HG02938 (cell line): Measurements from ENCODE around the gene EPHA6.
"Not testable (repeated sequence)": the region's sequence is repeated elsewhere in the genome, so short reads cannot be mapped to it uniquely, and the experiment has no call there.

Source experiments
- ATAC-seq: cut with Tn5 transposase; IDR thresholded peaks from one replicate; pipeline ENCODE4 v1.9.1; 2021; ENCODE audit warnings: mild to moderate bottlenecking, moderate library complexity; ENCODE audit not compliant: unreplicated experiment

Gene EPHA6

GRCh38 chr3:96900566-96900965 is 86.2 kb downstream of the EPHA6 start:
- ATAC-seq = no peak

DNA sequence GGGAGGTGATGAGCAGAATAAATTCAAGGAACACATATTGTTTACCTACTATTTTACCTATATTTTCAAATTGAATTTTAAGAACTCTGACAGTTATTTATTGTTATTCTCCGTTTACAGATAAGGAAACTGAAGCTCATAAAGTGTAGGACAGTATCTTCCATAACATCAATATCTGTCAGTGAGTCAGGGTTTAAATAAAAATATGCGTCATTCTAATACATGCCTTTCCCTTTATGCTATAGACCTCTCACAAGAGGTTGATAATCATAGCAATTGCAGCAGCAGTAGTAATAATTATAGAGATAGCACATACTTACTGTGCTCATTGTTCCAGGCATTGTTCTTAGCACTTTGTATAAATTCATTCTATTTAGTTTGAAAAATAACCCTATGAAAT is 101.1 kb downstream of the EPHA6 start:
- ATAC-seq = no peak

DNA sequence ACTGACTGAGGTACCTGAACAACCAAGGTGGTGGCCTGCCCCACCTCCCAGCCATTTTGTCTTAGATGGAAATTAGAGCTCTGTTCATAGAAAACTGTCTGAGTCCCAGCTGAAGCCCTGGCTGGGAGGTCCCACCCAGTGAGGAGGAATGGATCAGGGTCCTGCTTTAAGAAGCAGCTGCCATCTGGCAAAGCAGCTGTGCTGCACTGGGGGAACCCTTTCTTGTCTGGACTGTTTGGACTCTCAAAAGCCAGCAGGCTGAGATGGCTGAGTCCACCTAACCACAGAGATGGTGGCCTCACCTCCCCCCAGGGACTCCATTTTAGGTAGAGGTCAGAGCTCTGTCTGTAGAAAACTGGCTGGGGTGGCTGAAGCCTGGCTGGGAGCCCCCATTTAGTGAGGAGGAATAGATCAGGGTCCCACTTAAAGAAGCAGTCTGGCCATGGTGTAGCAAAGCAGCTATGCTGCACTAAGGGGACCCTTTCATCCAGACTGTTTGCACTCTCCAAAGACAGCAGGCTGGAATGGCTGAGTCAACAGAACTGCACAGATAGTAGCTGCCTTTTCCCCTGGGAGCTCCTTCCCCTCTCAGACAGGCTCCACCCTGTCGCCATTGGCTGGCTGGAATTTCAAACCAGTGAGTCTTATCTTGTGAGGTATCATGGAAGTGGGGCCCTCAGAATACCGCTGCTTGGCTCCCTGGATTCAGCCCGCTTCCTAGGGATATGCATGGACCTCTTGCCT is 116.9 kb downstream of the EPHA6 start:
- ATAC-seq = no peak

GRCh38 chr3:96942131-96942530 is 127.7 kb downstream of the EPHA6 start:
- not testable (repeated sequence) for ATAC-seq

- ATAC-seq = no peak
Measured at GRCh38 chr3:96958856-96959255, 144.5 kb downstream of the EPHA6 start.

DNA sequence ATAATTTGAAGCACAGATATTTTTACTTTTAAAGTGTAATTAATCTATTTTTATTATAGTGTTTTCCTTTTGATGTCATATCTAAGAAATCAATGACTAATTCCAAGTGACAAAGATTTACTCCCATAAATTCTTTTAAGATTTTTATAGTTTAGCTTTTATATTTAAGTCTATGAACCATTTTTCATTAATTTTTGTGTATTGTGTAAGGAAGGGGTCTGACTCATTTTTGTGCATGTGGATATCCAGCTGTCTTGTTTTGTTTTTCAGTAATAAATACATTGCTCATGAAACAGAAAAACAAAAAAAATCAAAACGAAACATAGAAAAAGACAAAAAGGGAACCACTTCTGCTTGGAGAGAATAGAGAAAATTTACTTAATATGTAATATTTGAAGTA is 145.1 kb downstream of the EPHA6 start:
- ATAC-seq = no peak

GRCh38 chr3:96959901-96960641 is 145.7 kb downstream of the EPHA6 start:
- no peak for ATAC-seq

GRCh38 chr3:96960661-96961330 is 146.4 kb downstream of the EPHA6 start:
- no peak for ATAC-seq

DNA sequence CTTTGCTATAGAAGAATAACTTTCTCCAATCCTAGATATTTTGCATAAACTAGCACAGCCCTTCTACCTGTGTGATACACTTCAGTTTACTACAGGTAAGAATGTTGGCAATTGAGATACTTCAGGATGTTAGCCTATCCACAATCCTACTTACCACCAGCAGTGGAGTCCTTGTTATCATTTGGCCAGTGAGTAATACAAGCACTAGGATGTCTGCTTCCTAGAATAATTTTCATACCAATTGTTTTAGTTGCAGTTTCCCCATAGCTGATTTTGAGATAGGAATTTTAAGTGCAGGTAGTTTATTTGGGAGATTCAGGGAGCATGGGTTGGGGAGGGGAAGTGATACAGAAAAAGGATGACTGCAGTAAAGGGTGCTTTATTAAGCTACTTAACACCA is 147.2 kb downstream of the EPHA6 start:
- no peak for ATAC-seq

DNA sequence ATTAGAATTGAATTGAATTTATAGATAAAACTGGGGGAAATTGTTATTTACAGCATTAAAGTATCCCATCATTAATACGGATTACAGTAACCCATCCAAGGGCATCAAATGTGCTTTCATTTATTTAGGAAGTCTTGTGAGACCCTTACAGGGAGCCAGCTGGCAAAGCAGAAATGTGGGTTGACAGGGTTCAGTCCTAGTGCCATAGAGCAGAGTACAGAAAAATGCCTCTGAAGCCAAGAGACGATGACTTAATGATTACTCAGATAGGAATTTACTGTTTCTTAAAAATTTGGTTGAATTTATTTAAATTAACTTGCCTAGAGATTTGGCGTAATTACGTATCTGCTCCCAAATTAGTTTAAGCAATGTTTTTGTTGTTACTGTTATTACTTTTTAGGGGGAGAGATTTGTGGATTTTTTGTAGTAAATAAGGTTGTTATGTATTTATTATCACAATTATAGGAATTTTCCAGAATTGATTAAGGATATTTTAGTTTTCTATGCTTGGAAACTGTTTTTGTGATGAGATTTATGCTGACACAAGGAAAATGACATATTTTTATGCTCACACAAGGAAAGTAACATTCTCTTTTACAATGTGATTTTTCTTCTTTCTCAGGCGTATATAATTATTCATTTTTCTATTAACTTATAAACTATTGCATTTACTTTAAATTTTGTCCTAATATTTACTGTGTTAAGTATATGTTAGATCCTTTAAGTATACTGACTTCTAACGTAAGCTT is 152.0 kb downstream of the EPHA6 start:
- ATAC-seq = no peak

DNA sequence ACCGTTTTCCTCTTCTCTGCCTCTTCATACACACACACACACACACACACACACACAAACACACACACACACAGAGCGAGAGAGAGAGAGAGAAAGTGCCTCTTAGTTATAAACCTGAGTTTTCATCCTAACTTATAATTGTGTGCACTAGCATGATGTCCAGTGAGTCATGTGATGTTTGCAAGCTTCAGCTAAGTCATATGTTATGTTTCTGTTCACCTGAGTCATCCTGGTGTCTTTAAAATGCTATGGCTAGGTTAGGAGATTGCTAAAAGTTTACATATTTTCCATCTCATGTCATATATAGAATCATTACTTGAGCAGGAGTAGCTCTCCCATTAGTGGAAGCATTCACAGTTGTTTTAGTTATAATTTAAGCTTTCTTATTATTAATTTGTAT is 155.8 kb downstream of the EPHA6 start:
- ATAC-seq = no peak

DNA sequence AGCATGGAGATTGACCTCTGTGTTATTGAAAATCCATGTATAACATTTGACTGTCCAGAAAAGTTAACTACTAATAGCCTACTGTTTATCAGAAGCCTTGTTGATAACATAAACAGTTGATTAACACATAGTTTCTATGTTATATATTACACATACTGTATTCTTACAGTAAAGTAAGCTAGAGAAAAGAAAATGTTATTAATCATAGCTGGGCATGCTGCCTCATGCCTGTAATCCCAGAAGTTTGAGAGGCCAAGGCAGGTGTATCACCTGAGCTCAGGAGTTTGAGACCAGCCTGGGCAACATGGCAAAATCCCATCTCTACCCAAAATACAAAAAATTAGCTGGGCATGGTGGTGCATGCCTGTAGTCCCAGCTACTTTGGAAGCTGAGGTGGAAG is 163.3 kb downstream of the EPHA6 start:
- ATAC-seq = no peak

DNA sequence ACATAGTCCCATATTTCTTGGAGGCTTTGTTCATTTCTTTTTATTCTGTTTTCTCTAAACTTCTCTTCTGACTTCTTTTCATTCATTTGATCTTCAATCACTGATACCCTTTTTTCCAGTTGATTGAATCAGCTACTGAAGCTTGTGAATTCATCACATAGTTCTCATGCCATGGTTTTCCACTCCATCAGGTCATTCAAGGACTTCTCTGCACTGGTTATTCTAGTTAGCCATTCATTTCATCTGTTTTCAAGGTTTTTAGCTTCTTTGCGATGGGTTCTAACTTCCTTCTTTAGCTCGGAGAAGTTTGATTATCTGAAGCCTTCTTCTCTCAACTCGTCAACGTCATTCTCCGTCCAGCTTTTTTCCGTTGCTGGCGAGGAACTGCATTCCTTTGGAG is 169.3 kb downstream of the EPHA6 start:
- not testable (repeated sequence) for ATAC-seq

DNA sequence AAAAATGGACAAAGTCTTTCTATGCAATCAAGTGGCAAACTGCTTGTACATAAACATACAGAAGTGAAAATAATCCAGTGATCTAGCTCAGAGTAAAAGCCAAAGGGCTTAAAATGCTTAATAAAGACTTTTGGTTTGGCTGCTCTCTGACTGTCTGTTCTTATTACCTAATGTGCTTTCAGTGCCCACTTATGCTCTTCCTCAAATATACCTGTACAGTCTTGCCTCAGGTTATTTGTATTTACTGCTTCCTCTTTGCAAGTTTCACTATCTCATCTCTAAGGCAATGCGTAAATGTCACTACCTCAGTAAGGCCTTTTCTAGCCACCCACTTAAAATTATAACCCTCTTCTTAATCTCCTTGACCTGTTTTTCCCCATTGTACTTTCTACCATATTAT is 171.8 kb downstream of the EPHA6 start:
- no peak for ATAC-seq

GRCh38 chr3:96991231-96991630 is 176.8 kb downstream of the EPHA6 start:
- ATAC-seq = no peak

- no peak for ATAC-seq
Measured at GRCh38 chr3:96991800-96992365, 177.5 kb downstream of the EPHA6 start.

- ATAC-seq = no peak
Measured at GRCh38 chr3:96994988-96995387, 180.6 kb downstream of the EPHA6 start.

GRCh38 chr3:96996009-96996408 is 181.6 kb downstream of the EPHA6 start:
- ATAC-seq = no peak

DNA sequence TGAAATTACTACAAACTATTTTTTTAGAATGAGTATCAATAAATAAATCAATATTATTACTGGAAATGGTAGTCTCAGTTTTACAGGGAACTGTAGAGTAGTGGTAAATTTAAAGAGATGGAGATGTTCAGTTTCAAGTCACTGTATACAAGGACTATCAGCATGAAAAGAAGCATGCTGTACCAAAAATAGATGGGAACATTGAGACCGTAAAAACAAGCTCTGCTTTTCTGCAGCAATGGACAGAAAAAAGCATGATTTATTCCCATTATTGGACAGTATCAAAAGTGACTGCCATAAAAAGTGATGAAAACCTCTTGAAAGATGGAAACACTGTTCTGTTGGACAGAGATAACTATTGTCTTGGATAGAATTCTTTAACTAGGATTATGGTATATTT is 187.2 kb downstream of the EPHA6 start:
- no peak for ATAC-seq

DNA sequence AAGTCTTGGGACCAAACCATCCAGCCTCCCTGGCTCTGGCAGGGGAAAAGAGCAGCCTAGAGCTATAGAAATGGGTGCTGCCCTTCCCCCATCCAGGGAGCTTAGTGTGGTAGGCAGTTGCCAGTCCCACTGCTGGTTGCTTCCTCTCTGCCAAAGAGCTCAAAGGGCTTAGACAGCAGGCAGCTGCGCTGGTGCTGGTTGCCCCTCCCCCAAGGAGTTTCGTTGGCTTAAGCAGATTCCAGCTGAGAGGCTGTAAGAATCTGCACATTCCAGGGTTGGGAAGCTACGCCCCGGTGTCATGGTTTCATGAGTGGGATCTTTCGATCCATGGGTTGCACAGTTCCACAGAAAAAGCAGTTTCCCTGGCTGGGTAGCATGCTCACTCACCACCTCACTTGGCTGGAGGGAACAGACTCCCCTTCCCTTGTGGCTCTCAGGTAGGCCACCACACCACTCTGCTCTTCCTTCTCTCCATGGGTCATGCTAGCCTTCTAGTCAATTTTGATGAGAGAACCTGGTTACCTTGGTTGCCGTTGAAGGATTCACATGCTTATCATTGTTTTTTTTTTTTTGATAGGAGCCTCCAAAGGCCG is 195.1 kb downstream of the EPHA6 start:
- no peak for ATAC-seq
